ENCODE measurements around the gene ZNF226.

DNA sequence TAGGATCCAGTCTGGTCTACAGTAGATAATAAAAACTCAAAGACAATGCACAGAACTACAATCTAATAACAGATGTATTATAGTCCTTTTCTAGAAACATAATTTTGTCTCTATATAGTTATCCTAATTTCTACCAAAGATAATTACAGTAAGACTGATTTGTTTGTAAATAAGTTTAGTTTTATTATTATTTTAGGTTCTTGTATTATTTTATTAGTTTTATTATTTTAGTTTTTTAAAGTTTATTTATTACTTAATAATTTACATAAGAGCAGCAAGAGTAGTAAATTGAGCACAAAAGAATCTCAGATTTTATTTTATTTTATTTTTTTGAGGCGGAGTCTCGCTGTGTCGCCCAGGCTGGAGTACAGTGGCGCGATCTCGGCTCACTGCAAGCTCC lies 25.1 kb downstream of the ZNF226 start:
- TF ChIP-seq, protein P1, sequence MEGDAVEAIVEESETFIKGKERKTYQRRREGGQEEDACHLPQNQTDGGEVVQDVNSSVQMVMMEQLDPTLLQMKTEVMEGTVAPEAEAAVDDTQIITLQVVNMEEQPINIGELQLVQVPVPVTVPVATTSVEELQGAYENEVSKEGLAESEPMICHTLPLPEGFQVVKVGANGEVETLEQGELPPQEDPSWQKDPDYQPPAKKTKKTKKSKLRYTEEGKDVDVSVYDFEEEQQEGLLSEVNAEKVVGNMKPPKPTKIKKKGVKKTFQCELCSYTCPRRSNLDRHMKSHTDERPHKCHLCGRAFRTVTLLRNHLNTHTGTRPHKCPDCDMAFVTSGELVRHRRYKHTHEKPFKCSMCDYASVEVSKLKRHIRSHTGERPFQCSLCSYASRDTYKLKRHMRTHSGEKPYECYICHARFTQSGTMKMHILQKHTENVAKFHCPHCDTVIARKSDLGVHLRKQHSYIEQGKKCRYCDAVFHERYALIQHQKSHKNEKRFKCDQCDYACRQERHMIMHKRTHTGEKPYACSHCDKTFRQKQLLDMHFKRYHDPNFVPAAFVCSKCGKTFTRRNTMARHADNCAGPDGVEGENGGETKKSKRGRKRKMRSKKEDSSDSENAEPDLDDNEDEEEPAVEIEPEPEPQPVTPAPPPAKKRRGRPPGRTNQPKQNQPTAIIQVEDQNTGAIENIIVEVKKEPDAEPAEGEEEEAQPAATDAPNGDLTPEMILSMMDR (conservative IDR thresholded peaks at IDR 0.05) = no peak
- no peak for TF ChIP-seq EZH2 (IDR thresholded peaks at IDR 0.05; ENCODE audit: low read depth)
